DOHH2 (cell line): ENCODE results near the gene ZMYND12.

ENCODE experiments used
- H3F3A ChIP-seq: fragments of 200-600 bp; sonication (generic), shearing (Covaris generic); 2 replicates; pipeline ENCODE4 v1.6.0; 2016; ENCODE audit warnings: antibody characterized with exemption, mild to moderate bottlenecking; ENCODE audit not compliant: control insufficient read depth, insufficient read depth
- H3K27ac ChIP-seq: fragments of 200-600 bp; sonication (generic); 2 replicates; pipeline ENCODE4 v1.5.1; 2014; ENCODE audit warnings: low read depth, mild to moderate bottlenecking, low read length, moderate library complexity
- H3K27me3 ChIP-seq: fragments of 200-600 bp; sonication (generic); 2 replicates; pipeline ENCODE4 v1.6.1; 2014; ENCODE audit warnings: mild to moderate bottlenecking, low read length, mixed read lengths; ENCODE audit not compliant: control insufficient read depth
- H3K36me3 ChIP-seq: fragments of 200-600 bp; sonication (generic); 2 replicates; pipeline ENCODE4 v1.6.1; 2014; ENCODE audit warnings: mild to moderate bottlenecking, low read length, moderate library complexity, mixed read lengths; ENCODE audit not compliant: control insufficient read depth
- H3K4me1 ChIP-seq: fragments of 200-600 bp; sonication (generic); 2 replicates; pipeline ENCODE4 v1.6.1; 2014; ENCODE audit warnings: mild to moderate bottlenecking, low read length, mixed read lengths; ENCODE audit not compliant: control insufficient read depth
- H3K4me2 ChIP-seq: fragments of 200-600 bp; sonication (generic); 2 replicates; pipeline ENCODE4 v1.6.0; 2014; ENCODE audit warnings: mild to moderate bottlenecking, low read length, moderate library complexity
- H3K4me3 ChIP-seq: fragments of 200-600 bp; sonication (generic); 2 replicates; pipeline ENCODE4 v1.5.1; 2014; ENCODE audit warnings: mild to moderate bottlenecking, low read length, mixed read lengths
- H3K79me2 ChIP-seq: fragments of 200-600 bp; sonication (generic); 2 replicates; pipeline ENCODE4 v1.6.1; 2014; ENCODE audit warnings: mild to moderate bottlenecking, low read length, mixed read lengths; ENCODE audit not compliant: control insufficient read depth
- H3K9me2 ChIP-seq: fragments of 200-600 bp; sonication (generic); replicated peaks from 2 replicates; pipeline ENCODE4 v1.6.1; 2014; ENCODE audit warnings: mild to moderate bottlenecking, low read length, mixed read lengths; ENCODE audit not compliant: control insufficient read depth
- H3K9me3 ChIP-seq: fragments of 200-600 bp; sonication (generic); 2 replicates; pipeline ENCODE4 v1.6.1; 2014; ENCODE audit warnings: antibody characterized with exemption, low read length, mixed read lengths; ENCODE audit not compliant: control insufficient read depth, insufficient read depth
- H4K20me1 ChIP-seq: fragments of 200-600 bp; sonication (generic); 2 replicates; pipeline ENCODE4 v1.6.0; 2014; ENCODE audit warnings: low read depth, mild to moderate bottlenecking, antibody characterized with exemption, low read length, moderate library complexity; ENCODE audit not compliant: control insufficient read depth, insufficient read depth
- EZH2phosphoT487 ChIP-seq: fragments of 200-600 bp; sonication (generic); IDR thresholded peaks from 2 replicates; pipeline ENCODE4 v1.6.1; 2017; ENCODE audit warnings: borderline replicate concordance, mild to moderate bottlenecking, antibody characterized with exemption, low read length, moderate library complexity, mixed read lengths
- TF ChIP-seq, protein P1 (sequence below): fragments of 200-600 bp; sonication (generic); IDR thresholded peaks from one replicate; pipeline ENCODE4 v1.5.1; 2014; ENCODE audit warnings: antibody characterized with exemption, mild to moderate bottlenecking, low read depth, low read length; ENCODE audit not compliant: poor library complexity, severe bottlenecking

Gene ZMYND12

DNA sequence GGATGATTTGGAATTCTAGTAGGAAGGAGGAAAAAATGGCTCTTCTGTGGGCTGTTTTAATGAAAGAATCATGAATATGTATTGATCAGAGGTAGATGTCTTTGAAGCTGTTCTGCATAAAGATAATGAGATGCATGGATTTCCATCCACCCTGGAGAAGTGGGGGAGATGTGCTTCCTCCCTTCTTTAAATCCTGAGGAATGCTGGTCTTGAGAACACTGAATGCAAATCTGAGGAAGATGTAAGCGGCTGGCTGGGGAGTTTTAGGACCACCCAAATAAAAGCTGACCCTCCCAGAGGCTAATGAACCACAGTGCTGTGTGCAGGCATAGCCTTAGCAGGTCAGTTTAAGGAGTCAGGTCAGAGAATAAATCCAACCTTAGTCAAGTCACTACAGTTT lies 37.3 kb downstream of the ZMYND12 start:
- Histone ChIP-seq H3K4me3 (no peak overlapping the region), H3K9me2 (no peaks in the 10 kb centered on the region), H4K20me1 (no peaks in the 10 kb centered on the region), H3K4me2 (no peak overlapping the region), H3K79me2 (no peaks in the 10 kb centered on the region), H3K9me3 (no peaks in the 10 kb centered on the region), H3K27me3 (peaks cover 1% of the 10 kb centered on the region; the same call in 1 of the 2 replicates), H3K36me3 (no peaks in the 10 kb centered on the region), H3K27ac (no peak overlapping the region), H3K4me1 (no peaks in the 10 kb centered on the region), H3F3A (no peaks in the 10 kb centered on the region)
- TF ChIP-seq, protein P1, sequence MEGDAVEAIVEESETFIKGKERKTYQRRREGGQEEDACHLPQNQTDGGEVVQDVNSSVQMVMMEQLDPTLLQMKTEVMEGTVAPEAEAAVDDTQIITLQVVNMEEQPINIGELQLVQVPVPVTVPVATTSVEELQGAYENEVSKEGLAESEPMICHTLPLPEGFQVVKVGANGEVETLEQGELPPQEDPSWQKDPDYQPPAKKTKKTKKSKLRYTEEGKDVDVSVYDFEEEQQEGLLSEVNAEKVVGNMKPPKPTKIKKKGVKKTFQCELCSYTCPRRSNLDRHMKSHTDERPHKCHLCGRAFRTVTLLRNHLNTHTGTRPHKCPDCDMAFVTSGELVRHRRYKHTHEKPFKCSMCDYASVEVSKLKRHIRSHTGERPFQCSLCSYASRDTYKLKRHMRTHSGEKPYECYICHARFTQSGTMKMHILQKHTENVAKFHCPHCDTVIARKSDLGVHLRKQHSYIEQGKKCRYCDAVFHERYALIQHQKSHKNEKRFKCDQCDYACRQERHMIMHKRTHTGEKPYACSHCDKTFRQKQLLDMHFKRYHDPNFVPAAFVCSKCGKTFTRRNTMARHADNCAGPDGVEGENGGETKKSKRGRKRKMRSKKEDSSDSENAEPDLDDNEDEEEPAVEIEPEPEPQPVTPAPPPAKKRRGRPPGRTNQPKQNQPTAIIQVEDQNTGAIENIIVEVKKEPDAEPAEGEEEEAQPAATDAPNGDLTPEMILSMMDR, result no peak
- TF ChIP-seq EZH2phosphoT487, result no peak

DNA sequence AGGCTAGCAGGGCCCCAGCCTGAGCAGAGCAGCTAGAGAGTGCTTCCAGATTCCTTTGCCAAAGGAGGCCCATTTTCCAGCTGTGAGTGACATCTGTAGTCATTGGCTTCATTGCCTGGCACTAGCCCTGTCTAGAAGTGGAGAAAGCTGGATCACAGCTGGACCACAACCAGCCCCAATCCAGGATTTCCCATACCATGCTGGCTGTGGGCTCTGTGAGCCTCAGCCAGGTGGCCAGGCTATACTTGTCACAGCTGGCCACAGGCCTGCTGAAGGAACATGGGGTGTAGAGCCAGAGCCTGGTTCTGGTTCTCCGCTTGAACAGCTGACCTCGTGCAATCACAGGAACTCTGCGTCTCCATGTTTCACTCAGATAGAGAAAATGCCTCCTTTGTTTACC lies 38.7 kb downstream of the ZMYND12 start:
- no peaks in the 10 kb centered on the region for H4K20me1 ChIP-seq
- no peak for TF ChIP-seq EZH2phosphoT487
- TF ChIP-seq, protein P1, result no peak
- no peaks in the 10 kb centered on the region for H3K36me3 ChIP-seq
- no peaks in the 10 kb centered on the region for H3K9me2 ChIP-seq
- no peak overlapping the region for H3K4me3 ChIP-seq
- no peaks in the 10 kb centered on the region for H3K27me3 ChIP-seq
- H3F3A ChIP-seq, result no peaks in the 10 kb centered on the region
- H3K27ac ChIP-seq, result no peak overlapping the region
- H3K4me2 ChIP-seq, result no peak overlapping the region
- no peaks in the 10 kb centered on the region for H3K4me1 ChIP-seq
- no peaks in the 10 kb centered on the region for H3K79me2 ChIP-seq
- H3K9me3 ChIP-seq, result no peaks in the 10 kb centered on the region

DNA sequence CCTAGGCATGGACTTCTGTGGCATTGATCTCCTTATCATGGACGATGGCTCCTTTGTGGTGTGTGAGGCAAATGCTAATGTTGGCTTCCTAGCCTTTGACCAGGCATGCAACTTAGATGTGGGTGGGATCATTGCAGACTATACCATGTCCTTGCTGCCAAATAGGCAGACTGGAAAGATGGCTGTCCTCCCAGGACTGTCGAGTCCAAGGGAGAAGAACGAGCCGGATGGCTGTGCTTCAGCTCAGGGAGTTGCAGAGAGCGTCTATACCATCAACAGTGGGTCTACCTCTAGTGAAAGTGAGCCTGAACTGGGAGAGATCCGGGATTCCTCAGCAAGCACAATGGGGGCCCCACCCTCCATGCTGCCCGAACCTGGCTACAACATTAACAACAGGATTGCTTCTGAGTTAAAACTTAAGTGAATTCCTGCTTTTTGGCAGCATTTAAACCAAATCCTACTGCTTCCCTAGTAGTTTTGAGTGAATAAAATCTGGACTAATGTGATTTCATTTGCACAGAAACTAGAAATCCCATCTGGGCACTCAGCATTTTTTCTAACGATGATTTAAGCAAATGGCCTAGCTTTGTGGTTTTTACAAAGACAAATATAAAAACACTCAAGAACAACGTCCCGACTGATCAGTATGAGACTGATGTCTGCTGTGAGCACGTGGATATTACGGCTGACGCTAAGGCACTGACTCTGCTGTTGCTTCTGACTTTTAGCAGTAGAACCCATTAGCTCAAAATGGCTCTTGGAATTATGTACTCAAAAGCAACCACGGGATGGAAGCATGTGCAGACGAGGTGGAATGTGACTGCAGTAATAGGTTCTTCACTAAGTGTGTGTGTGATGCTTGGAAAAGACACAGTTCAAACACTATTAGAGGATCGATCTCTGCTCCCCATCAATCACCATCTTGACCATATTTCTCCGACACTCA lies 41.0 kb downstream of the ZMYND12 start:
- Histone ChIP-seq H3K4me2 (no peak overlapping the region), H3K9me3 (no peaks in the 10 kb centered on the region), H3K27me3 (no peaks in the 10 kb centered on the region), H3K4me3 (no peak overlapping the region), H3K36me3 (no peaks in the 10 kb centered on the region), H3K27ac (no peak overlapping the region), H3K79me2 (no peaks in the 10 kb centered on the region), H4K20me1 (no peaks in the 10 kb centered on the region), H3F3A (no peaks in the 10 kb centered on the region), H3K9me2 (no peaks in the 10 kb centered on the region), H3K4me1 (no peaks in the 10 kb centered on the region)
- TF ChIP-seq EZH2phosphoT487, result no peak
- TF ChIP-seq, protein P1, result no peak
